NT2/D1 (cell line): ENCODE results near the gene CTIF.

ENCODE experiments used
- DNase-seq: peaks from one replicate; pipeline ENCODE4 v3.0.0-alpha.2; 2011; ENCODE audit warnings: low read depth, low spot score
- H3K27me3 ChIP-seq: 2 replicates; pipeline ENCODE4 v1.6.0; 2011; ENCODE audit warnings: mild to moderate bottlenecking; ENCODE audit not compliant: insufficient read length, insufficient read depth
- H3K36me3 ChIP-seq: 2 replicates; pipeline ENCODE4 v1.6.1; 2011; ENCODE audit warnings: mild to moderate bottlenecking, low read length, mixed read lengths; ENCODE audit not compliant: insufficient read depth, insufficient read length
- H3K4me1 ChIP-seq: 2 replicates; pipeline ENCODE4 v1.5.1; 2011; ENCODE audit not compliant: insufficient read depth, insufficient read length
- H3K4me3 ChIP-seq: 2 replicates; pipeline ENCODE4 v1.5.1; 2011; ENCODE audit warnings: low read depth; ENCODE audit not compliant: insufficient read length
- H3K9ac ChIP-seq: 2 replicates; pipeline ENCODE4 v1.6.0; 2011; ENCODE audit warnings: low read depth; ENCODE audit not compliant: insufficient read length
- H3K9me3 ChIP-seq: 2 replicates; pipeline ENCODE4 v1.5.1; 2011; ENCODE audit warnings: mild to moderate bottlenecking, low read length; ENCODE audit not compliant: insufficient read depth
- SUZ12 ChIP-seq: IDR thresholded peaks from 2 replicates; pipeline ENCODE4 v1.6.1; 2011; ENCODE audit not compliant: insufficient read length, insufficient read depth; ENCODE audit errors: extremely low read depth
- YY1 ChIP-seq: IDR thresholded peaks from 2 replicates; pipeline ENCODE4 v1.6.1; 2011; ENCODE audit not compliant: insufficient read length, insufficient read depth
- ZNF274 ChIP-seq: IDR thresholded peaks from 2 replicates; pipeline ENCODE4 v1.6.1; 2011; ENCODE audit warnings: mild to moderate bottlenecking, low read depth, low read length

CTIF gene

GRCh38 chr18:48689548-48689947, 150.7 kb downstream of the CTIF start:
- H3K9me3 ChIP-seq = no peaks in the 10 kb centered on the region
- H3K27me3 ChIP-seq = no peaks in the 10 kb centered on the region
- H3K4me1 ChIP-seq = no peaks in the 10 kb centered on the region
- no peak for DNase-seq
- H3K36me3 ChIP-seq = peaks cover 31% of the 10 kb centered on the region
- TF ChIP-seq ZNF274 (no peak), YY1 (no peak), SUZ12 (no peak)
- no peak overlapping the region for H3K9ac ChIP-seq
- no peak overlapping the region for H3K4me3 ChIP-seq

- DNase-seq = no peak
- no peaks in the 10 kb centered on the region for H3K27me3 ChIP-seq
- no peak for TF ChIP-seq YY1
- no peak for TF ChIP-seq SUZ12
- no peak for TF ChIP-seq ZNF274
- H3K9me3 ChIP-seq = no peaks in the 10 kb centered on the region
- no peak overlapping the region for H3K4me3 ChIP-seq
- peaks cover 31% of the 10 kb centered on the region for H3K36me3 ChIP-seq
- H3K4me1 ChIP-seq = no peaks in the 10 kb centered on the region
- no peak overlapping the region for H3K9ac ChIP-seq
Measured at GRCh38 chr18:48690494-48690893, 151.7 kb downstream of the CTIF start.

- Histone ChIP-seq H3K9ac (no peak overlapping the region), H3K36me3 (peaks cover 31% of the 10 kb centered on the region), H3K27me3 (no peaks in the 10 kb centered on the region), H3K4me1 (no peaks in the 10 kb centered on the region), H3K9me3 (no peaks in the 10 kb centered on the region), H3K4me3 (no peak overlapping the region)
- TF ChIP-seq ZNF274 (no peak), SUZ12 (no peak), YY1 (no peak)
- DNase-seq = no peak
Measured at GRCh38 chr18:48693006-48693405, 154.2 kb downstream of the CTIF start.

GRCh38 chr18:48693625-48694262, 154.9 kb downstream of the CTIF start:
- Histone ChIP-seq H3K36me3 (peaks cover 26% of the 10 kb centered on the region), H3K9ac (no peak overlapping the region), H3K4me3 (no peak overlapping the region), H3K4me1 (no peaks in the 10 kb centered on the region), H3K9me3 (no peaks in the 10 kb centered on the region), H3K27me3 (no peaks in the 10 kb centered on the region)
- no peak for TF ChIP-seq YY1
- TF ChIP-seq SUZ12 = no peak
- no peak for TF ChIP-seq ZNF274
- no peak for DNase-seq

GRCh38 chr18:48694295-48694694, 155.5 kb downstream of the CTIF start:
- Histone ChIP-seq H3K27me3 (no peaks in the 10 kb centered on the region), H3K4me1 (no peaks in the 10 kb centered on the region), H3K4me3 (no peak overlapping the region), H3K9ac (no peak overlapping the region), H3K9me3 (no peaks in the 10 kb centered on the region), H3K36me3 (peaks cover 21% of the 10 kb centered on the region)
- DNase-seq = no peak
- TF ChIP-seq SUZ12 = no peak
- TF ChIP-seq ZNF274 = no peak
- TF ChIP-seq YY1 = no peak

GRCh38 chr18:48695671-48696070, 156.8 kb downstream of the CTIF start:
- no peaks in the 10 kb centered on the region for H3K27me3 ChIP-seq
- H3K9me3 ChIP-seq = no peaks in the 10 kb centered on the region
- TF ChIP-seq SUZ12 (no peak), ZNF274 (no peak), YY1 (no peak)
- H3K9ac ChIP-seq = no peak overlapping the region
- no peak for DNase-seq
- no peak overlapping the region for H3K4me3 ChIP-seq
- H3K36me3 ChIP-seq = peaks cover 14% of the 10 kb centered on the region
- H3K4me1 ChIP-seq = no peaks in the 10 kb centered on the region

GRCh38 chr18:48696218-48696617, 157.4 kb downstream of the CTIF start:
- Histone ChIP-seq H3K9me3 (no peaks in the 10 kb centered on the region), H3K4me3 (no peak overlapping the region), H3K36me3 (peaks cover 15% of the 10 kb centered on the region), H3K9ac (no peak overlapping the region), H3K4me1 (no peaks in the 10 kb centered on the region), H3K27me3 (no peaks in the 10 kb centered on the region)
- DNase-seq = no peak
- TF ChIP-seq SUZ12 (no peak), ZNF274 (no peak), YY1 (no peak)
